ENCODE measurements around the gene IQCE.
"Not testable (repeated sequence)": the region's sequence is repeated elsewhere in the genome, so short reads cannot be mapped to it uniquely, and the experiment has no call there.

IQCE gene

DNA sequence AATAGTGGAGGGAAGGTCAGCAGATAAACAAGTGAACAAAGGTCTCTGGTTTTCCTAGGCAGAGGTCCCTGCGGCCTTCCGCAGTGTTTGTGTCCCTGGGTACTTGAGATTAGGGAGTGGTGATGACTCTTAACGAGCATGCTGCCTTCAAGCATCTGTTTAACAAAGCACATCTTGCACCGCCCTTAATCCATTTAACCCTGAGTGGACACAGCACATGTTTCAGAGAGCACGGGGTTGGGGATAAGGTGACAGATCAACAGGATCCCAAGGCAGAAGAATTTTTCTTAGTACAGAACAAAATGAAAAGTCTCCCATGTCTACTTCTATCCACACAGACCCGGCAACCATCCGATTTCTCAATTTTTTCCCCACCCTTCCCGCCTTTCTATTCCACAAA is 25.2 kb upstream of the IQCE start:
- DNase-seq: not testable (repeated sequence)

DNA sequence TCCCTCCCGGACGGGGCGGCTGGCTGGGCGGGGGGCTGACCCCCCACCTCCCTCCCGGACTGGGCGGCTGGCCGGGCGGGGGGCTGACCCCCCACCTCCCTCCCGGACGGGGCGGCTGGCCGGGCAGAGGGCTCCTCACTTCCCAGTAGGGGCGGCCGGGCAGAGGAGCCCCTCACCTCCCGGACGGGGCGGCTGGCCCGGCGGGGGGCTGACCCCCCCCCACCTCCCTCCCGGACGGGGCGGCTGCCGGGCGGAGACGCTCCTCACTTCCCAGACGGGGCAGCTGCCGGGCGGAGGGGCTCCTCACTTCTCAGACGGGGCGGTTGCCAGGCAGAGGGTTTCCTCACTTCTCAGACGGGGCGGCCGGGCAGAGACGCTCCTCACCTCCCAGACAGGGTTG is 24.6 kb upstream of the IQCE start:
- not testable (repeated sequence) for DNase-seq

DNA sequence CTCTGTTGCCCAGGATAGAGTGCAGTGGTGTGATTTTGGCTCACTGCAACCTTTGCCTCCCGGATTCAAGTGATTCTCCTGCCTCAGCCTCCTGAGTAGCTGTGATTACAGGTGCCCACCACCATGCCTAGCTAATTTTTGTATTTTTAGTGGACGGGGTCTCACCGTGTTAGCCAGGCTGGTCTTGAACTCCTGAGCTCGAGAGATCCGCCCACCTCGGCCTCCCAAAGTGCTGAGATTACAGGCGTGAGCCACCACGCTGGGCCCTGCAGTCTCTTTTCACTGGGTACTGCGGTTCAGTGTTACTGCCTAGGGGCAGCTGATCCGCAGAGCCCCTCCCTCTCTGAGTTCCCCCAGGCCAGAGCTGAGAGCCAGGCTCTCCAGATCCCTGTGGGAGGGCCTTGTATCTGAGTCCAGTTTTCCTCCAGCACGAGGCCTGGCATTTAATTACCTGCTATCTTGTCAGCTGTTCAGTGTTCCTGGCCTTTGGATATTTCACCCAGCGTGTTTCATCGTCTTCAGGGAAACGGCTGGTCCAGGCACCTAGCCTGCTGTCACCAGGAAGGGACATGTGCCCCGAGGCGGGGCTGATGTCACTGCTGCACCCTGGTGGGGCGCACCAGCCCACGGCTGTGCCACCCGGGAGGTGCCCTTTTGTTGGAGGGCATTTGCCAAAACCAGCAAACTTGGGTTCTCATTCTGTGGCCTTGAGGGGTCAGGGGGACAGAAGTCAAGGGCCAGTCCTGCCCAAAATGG is 22.7 kb upstream of the IQCE start:
- DNase-seq: not testable (repeated sequence)

DNA sequence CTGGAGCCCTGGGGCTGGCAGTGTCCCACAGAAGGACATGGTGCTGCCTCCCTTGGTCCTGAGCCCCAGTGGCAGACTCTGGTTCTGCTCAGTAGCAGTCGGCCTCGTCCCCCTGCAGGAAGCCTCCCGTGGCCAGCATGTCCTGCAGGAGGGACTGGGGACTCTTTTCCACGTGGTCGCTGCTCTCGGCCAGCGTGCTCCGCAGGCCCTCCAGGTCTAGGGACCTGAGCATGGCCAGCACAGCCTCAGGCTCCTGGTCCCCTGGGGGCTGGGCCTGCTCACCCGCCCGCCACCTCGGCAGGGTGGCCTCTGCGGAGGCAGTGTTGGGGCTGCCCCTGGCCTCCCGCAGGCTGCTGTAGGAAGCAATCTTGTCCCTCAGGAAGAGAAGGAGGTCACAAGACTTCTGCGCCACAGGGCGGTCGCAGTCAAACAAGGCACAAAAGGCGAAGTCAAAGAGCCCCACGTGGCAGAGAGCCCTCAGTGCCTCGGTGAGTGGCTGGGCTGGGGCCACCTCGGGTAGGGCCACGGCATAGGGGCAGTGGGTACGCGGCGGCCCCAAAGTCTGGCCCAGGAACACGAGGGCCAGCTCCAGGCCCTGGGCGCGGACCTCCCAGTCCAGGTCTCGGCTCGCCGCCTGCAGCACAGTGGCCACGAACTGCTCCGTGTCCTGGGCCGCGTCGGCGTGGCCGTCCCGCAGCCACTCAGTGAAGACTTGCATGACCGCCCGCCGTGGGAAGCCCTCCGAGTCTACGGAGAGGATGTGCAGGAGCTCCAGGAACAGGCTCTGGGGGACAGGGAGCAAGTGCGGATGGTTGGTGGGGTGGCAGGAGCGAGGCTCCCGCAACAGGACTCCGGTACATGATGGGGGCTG is 20.6 kb upstream of the IQCE start:
- DNase-seq: no peak

DNA sequence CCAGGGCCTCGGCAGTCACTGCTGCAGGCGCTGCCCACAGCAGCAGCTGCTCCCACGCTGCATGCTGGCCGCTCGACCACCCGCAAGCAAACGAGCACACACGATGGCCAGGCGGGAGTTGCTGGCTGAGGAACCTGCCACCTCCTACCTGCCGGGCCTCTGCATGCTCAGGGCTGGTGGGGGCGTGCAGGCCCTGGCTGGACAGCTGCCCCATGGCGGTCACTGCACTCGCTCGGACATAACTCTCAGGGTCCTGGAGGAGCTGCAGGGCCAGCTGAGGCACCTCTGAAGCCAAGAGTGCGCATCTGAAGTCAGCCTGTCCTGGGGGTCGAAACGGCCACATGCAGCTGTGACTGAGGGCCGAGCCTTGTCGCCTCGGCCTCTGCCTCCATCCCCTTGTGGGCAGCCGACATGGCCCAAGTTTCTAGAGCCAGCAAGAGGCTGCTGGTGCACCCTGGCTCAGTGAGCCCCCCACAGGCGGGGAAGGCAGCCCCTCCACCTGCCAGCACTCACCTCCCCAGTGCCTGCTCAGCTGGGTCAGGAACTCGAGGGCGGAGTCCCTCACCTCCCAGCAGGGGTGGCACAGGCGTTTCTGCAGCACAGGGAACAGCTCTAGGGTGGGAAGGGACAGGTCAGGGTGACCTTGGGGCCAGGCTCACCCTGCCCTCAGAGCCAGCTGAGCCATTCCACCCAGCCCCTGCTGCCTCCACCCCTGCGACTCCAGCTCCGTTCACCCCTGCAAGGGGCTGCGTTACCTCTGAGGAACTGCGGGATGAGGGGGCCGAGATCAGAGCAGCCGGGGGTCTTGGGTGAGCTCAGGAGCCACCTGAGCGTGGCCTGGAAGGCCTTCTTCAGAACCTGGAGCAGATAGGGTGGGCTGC is 19.5 kb upstream of the IQCE start:
- no peak for DNase-seq

DNA sequence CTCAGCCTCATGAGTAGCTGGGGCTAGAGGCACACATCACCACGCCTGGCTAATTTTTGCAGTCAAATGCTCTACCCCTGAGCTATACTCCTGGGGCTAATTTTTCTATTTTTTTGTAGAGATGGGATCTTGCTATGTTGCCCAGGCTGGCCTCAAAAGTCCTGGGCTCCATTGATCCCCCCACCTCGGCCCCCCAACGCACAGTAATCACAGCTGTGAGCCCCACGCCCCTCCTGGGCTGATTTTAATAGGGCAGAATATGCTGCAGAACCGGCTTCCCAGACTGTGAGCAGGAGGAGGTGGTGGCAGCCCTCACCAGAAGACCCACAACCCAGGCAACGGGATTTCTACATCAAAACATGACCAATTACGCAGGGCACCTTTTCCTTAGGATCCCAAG is 18.6 kb upstream of the IQCE start:
- no peak for DNase-seq

DNA sequence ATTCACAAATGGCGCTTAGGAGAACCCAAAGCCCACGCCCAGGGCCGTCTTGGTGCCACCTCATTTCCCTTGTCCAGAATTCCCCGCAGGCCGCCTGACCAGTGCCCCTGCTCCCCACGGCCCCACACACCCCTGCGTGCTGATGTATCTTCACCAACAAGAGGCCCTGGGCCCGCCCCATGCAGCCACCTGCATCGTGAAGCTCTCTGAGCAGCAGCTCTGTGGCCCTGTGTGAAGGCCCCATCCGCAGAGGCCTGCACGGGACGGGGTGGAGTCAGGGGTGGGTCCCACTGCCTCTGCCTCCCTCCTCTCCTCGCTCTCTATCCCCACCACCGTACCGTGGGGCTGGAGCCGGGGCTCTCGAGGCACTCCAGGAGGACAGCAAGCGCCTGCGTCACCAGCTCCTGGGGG is 18.1 kb upstream of the IQCE start:
- DNase-seq: no peak

DNA sequence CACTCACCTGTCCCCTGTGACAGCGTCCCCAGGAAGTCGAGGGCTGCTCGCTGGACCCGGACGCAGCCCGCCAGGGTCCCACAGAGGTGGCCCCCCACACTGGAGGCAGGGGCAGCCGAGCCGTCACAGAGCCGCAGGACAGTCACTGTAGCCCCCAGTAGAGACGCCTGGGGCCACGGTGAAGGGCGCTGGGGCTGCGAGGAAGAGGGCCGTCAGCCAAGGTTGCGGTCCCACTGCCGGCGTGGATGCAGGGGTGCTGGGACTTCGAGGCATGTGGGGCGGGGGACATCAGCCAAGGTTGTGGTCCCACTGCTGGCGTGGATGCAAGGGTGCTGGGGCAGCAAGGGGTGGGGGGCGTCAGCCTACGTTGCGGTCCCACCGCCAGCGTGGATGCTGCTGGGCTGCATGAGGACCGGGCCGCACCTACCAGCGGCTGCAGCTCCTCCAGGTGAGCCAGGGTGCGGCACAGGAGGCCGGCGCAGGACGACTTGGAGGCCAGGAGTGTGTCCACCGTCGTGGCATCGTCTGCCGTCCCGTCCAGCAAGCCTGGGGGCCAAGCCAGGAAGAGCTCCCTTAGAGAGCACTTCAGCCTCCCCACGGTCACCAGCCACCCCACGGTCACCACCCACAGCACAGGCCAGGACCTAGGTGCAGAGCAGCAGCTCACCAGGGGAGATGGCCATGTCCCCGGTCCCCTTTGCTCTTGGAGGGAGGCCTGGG is 17.3 kb upstream of the IQCE start:
- DNase-seq: no peak

DNA sequence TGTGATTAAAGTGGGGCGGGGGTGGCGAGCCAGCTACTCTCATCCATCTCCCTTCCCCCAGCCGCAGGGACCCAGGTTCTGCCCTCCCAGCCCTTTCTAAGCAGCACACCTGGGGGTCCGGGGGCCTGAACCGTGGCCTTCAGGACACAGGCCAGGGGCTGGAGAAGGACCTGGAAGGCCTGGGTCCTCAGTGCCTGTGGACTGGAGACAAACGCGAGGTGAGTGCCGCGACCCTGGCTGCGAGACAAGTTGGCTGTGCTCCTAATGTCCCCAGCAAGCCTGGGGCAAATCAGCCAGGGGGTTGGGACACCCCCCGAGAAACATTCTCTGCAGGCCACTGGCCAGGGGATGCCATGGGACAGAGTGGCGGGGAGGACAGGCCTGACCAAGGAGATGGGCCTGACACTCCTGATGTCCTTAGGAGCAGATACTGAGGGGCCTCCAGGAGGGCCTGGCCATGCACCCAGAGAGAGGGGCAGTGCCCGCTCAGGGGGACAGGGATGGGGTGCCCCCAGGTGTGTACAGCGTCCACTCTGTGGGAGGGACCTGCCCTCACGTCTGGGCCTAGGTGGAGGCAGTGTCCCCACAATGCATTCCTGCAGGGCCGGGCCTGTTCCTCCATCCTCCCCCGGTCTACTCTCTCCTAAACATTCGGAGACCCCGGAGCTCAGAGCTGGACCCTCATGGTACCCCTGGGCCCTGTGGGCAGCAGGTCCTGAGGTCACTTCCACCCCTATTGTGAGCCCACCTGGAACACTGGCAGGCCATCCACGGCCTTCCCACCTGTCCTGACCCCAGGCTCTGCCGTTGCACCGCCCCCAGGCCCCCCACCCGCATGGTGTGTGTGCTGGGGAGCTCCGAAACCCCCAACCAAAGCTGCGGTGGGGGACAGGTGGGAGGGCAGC is 16.5 kb upstream of the IQCE start:
- DNase-seq: no peak

DNA sequence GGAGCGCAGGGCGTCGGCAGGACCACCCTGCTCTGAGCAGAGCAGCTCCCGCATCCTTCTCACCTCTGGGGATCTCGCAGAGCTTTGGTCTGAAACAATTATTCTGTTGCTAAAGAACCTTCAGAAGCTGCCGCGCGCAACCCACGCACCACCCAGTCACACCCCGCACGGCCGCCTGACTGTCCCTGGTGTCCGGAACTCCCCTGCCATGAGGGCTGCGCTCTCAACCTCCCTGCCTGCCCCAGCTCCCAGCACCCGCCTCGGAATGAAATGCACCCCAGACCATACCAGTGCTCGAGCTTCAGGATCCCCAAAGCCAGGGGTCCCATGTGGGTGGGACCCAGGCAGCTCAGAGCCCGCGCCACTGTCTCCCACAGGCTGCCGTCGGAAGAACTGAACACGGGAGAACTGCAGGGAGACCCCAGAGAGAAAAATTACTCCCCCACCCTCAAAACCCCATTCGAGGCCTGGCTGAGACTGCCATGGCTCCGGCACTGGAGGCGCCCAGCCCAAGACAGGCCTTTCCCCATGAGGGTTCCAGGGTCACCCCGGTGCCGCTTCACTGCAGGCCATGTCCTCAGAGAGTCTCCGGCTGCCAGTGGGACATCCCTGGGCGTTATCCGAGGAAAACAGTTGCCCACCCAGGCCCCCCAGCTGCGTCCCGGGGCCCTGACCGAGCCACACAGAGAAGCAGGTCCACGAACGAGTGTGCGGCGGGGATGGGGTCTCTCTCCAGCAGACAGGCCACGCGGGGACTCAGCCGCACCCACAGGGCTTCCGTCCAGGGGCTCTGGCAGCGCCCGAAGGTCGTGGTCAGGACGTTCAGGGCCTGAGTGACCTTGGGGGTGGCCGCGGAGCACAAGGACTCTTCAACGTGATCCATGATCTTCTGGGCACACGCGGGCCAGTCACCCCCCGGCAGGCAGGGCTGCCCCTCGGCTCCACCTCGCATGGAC is 15.6 kb upstream of the IQCE start:
- DNase-seq: no peak

DNA sequence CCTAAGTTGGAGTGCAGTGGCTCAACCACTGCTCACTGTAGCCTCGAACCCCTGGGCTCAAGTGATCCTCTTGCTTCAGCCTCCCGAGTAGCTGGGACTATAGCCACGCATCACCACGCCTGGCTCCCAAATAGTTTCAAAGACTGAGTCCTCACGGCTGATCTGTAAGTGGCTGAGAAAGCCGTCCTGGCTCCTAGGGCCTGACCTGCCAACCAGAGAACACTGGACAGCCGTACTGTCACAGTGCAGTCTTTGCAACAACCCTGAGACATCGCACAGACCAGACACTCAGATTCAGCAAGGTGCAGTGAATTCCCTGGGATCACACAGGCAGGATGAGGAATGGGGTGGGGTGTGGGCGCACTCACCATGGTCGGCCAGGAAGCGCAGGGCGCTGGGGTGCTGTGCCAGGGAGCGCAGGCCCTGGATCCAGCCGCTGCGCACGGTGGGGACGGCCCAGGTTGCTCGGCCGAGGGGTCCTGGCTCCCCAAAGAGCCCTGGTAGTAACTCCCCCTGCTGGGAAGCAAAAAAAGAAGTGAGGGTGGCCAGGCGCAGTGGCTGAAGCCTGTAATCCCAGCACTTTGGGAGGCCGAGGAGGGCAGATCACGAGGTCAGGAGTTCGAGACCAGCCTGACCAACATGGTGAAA is 14.1 kb upstream of the IQCE start:
- DNase-seq: no peak

DNA sequence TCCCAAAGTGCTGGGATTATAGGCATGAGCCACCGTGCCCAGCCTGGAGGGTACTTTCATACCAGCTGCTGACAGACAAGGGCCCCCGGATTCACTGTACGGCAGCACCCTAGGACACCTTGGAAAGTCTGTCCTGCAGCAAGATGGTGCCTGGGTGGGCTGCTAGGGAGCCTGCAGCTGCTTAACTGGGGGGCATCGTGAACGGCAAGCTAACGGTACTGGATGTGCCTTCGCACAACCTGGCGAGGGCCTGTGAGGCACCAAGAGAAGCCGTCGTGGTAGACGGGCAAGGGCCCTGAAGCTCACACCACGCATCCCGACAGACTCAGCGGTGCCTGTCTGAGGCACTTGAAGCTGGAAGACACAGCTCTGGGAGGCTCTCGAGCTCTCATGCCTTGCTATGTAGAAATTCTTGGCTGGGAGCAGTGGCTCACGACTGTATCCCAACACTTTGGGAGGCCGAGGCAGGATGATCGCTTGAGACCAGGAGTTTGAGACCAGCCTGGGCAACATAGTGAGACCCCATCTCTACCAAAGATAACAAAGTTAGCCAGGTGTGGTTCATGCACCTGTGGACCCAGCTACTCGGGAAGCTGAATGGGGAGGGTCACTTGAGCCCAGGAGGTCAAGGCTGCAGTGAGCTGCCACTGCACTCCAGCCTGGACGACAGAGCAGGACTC is 12.9 kb upstream of the IQCE start:
- DNase-seq: no peak

DNA sequence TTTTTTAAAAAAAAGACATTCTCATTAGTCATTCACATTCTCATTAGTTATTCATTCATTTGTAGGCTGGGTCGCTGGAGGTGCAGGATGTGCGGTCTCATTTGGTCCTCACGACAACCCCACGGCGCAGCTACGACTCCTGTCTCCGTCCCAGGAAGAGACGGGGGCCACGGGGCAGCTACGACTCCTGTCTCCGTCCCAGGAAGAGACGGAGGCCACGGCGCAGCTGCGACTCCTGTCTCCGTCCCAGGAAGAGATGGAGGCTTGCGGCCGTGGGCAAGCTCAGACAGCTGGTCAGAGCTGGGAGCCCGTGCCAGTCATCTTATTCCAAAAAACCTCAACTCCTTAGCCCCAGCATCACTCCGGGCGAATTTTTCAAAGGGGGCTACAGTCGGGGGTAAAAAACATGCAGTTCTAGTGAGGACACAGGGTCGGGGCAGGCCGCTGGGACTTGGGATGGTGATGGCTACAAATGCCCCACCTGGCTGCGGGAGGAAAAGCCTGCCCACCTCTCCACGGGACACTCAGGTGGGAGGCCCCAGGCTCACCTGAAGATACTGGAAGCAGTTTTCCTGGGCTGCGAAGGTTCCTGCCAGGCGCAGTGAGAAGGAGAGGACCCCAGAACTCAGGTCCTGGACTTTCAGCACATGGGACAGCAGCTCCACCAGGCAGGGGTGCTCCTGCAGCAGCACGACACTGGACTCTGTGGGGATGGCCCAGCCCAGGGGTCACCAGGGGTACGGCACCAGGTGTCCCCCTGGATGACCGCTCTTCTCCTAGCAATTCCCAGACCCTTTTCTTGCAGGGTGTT is 11.8 kb upstream of the IQCE start:
- DNase-seq: no peak

DNA sequence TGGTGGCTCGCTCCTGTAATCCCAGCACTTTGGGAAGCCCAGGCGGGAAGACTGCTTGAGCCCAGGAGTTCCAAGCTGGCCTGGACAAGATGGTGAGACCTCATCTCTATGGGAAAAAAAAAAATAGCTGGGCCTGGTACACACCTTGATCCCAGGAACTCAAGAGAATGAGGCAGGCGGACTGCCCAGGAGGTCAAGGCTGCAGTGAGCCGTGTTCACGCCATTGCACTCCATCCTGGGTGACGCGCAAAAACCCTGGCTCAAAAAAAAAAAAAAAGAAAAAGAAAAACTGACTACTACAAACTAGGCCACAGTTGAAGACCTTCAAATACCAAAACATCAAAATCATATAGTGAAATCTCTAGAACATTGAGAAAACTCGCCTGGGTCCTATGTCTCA is 7.4 kb upstream of the IQCE start:
- DNase-seq: no peak

DNA sequence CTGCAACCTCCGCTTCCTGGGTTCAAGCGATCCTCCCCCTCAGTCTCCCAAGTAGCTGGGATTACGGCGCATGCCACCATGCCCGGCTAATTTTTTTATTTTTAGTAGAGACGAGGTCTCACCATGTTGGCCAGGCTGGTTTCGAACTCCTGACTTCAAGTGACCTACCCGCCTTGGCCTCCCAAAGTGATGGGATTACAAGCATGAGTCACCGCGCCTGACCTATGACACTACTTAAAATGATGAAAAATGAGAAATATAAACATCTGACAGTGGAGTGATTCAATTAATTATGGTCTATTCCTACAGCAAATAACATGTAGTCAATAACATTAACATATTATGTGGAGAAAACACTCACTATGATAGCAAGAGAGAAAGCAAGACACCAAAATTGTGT is 5.7 kb upstream of the IQCE start:
- no peak for DNase-seq

DNA sequence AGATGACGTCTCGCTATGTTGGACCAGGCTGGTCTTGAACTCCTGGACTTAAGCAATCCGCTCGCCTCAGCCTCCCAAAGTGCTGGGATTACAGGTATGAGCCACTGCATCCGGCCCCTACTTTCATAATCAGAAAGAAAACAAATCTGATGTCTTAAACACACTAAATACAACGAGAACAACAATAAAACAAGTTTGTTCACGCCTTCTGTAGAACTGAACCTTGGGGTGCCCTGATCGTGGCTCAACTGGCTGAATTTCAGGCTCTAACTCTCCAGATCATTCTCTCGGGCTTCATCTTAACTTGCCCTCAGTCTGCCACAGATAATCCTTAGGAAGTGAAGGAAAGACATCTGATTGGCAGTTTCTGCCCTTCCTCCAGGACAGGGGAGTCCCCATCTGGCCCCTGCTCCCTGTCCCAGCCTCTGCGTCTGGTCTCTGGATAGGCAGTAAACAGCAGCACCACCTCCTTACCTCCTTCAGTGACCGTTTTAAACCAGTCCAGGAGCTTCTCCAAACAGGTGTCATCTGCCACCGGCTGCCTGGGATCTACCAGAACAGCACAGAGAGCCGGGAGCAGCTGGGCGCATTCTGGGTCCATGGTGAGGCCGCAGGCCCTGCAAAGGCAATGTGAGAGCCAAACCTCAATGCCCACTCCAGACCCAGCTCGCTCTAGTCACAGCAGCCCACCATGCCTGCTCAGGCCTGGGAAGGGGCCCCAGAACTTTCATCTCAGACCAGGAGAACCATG is 4.8 kb upstream of the IQCE start:
- DNase-seq: peak; percentile 91

DNA sequence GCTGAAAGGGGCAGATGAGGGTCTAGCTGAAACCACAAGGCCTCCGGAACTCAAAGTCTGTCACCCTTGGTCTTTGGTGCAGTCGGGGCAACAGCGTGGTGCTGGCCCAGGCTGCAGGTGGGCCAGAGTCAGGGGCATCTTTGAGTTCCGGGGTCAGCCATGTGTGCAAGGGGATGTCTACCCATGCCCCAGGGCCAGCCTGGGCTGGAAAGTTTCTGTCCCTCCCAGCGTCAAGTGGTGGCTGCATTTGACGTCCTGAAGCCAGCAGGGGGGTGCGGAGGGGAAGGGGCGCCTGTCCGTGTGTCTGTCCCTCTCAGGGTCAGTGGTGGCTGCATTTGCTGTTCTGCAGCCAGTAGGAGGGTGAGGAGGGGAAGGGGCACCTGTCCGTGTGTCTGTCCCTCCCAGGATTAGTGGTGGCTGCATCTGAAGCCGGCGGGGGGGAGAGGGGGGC is 4.1 kb upstream of the IQCE start:
- DNase-seq: peak; percentile 58

Data from NCI-H82 (cell line).